WTC11 (cell line): ENCODE measurements around the gene TEX14. TPM values are rescaled to one million over a fixed set of nuclear protein-coding genes. Genes with fewer than 3 reads are reported as not detected.
A peak's percentile ranks its signal among the peaks of the same experiment; 100 is the strongest.

Experiments
- ATAC-seq: fragments of 200-7000 bp; cut with Tn5 transposase; 2 replicates; pipeline ENCODE4 v1.10.0; 2021; ENCODE audit warnings: mild to moderate bottlenecking, moderate library complexity
- CTCF ChIA-PET: fragments of 300-600 bp; sonication (Branson Sonifier 250); formaldehyde crosslinking; loops from one replicate; lab custom pipeline; 2021; ENCODE audit warnings: antibody characterized with exemption; lab: Charles Lee
- POLR2A ChIA-PET: fragments of 350-600 bp; sonication (Branson Sonifier 250); formaldehyde crosslinking; loops from one replicate; lab custom pipeline; 2021; ENCODE audit warnings: antibody characterized with exemption; lab: Charles Lee
- DNase-seq: peaks from one replicate; pipeline ENCODE4 v3.0.0; 2021; ENCODE audit warnings: low spot score
- H3K27ac Mint-ChIP-seq: 2 replicates; pipeline ENCODE4 v1.8.0; 2021; ENCODE audit warnings: mixed read lengths
- H3K27me3 Mint-ChIP-seq: 2 replicates; pipeline ENCODE4 v1.8.0; 2021; ENCODE audit warnings: low read depth, mild to moderate bottlenecking, moderate library complexity, mixed read lengths
- H3K36me3 Mint-ChIP-seq: 2 replicates; pipeline ENCODE4 v1.8.0; 2021; ENCODE audit warnings: mixed read lengths
- H3K4me1 Mint-ChIP-seq: 2 replicates; pipeline ENCODE4 v1.8.0; 2022; ENCODE audit warnings: mixed read lengths
- H3K4me3 Mint-ChIP-seq: 2 replicates; pipeline ENCODE4 v1.8.0; 2021; ENCODE audit warnings: mild to moderate bottlenecking, moderate library complexity, mixed read lengths
- H3K9me3 Mint-ChIP-seq: 2 replicates; pipeline ENCODE4 v1.8.0; 2021; ENCODE audit warnings: mixed read lengths
- ELF4 ChIP-seq: sonication (generic); formaldehyde crosslinking; IDR thresholded peaks from 2 replicates; pipeline ENCODE4 v1.8.1; 2022; ENCODE audit warnings: low read depth, mild to moderate bottlenecking, moderate library complexity, missing genetic modification reagents
- ETV6 ChIP-seq: sonication (generic); formaldehyde crosslinking; IDR thresholded peaks from 2 replicates; pipeline ENCODE4 v1.8.1; 2022; ENCODE audit warnings: mild to moderate bottlenecking, missing genetic modification reagents
- FOXP1 ChIP-seq: sonication (generic); formaldehyde crosslinking; IDR thresholded peaks from 2 replicates; pipeline ENCODE4 v1.8.0; 2022; ENCODE audit warnings: missing genetic modification reagents, mild to moderate bottlenecking, moderate library complexity, borderline replicate concordance
- GABPB1 ChIP-seq: sonication (generic); formaldehyde crosslinking; IDR thresholded peaks from 2 replicates; pipeline ENCODE4 v1.8.1; 2023; ENCODE audit warnings: mild to moderate bottlenecking, missing genetic modification reagents
- IRF2 ChIP-seq: sonication (generic); formaldehyde crosslinking; IDR thresholded peaks from 2 replicates; pipeline ENCODE4 v1.8.0; 2022; ENCODE audit warnings: low read depth, missing genetic modification reagents, borderline replicate concordance
- NFYB ChIP-seq: sonication (generic); formaldehyde crosslinking; conservative IDR thresholded peaks from 2 replicates; pipeline ENCODE4 v1.8.0; 2022; ENCODE audit warnings: low read depth, missing genetic modification reagents
- NR2C2 ChIP-seq: sonication (generic); formaldehyde crosslinking; IDR thresholded peaks from 2 replicates; pipeline ENCODE4 v1.8.0; 2022; ENCODE audit warnings: mild to moderate bottlenecking, missing genetic modification reagents
- SMAD4 ChIP-seq: sonication (generic); formaldehyde crosslinking; IDR thresholded peaks from 2 replicates; pipeline ENCODE4 v1.8.0; 2022; ENCODE audit warnings: mild to moderate bottlenecking, missing genetic modification reagents
- SP1 ChIP-seq: sonication (generic); formaldehyde crosslinking; conservative IDR thresholded peaks from 2 replicates; pipeline ENCODE4 v1.8.1; 2022; ENCODE audit warnings: missing genetic modification reagents
- TEAD1 ChIP-seq: sonication (generic); formaldehyde crosslinking; IDR thresholded peaks from 2 replicates; pipeline ENCODE4 v1.8.0; 2022; ENCODE audit warnings: mild to moderate bottlenecking, missing genetic modification reagents
- TP53 ChIP-seq: sonication (generic); formaldehyde crosslinking; IDR thresholded peaks from 2 replicates; pipeline ENCODE4 v1.8.1; 2023; ENCODE audit warnings: mild to moderate bottlenecking, missing genetic modification reagents
- ZNF121 ChIP-seq: sonication (generic); formaldehyde crosslinking; IDR thresholded peaks from 2 replicates; pipeline ENCODE4 v1.8.0; 2023; ENCODE audit warnings: missing genetic modification reagents
- ZNF138 ChIP-seq: sonication (generic); formaldehyde crosslinking; conservative IDR thresholded peaks from 2 replicates; pipeline ENCODE4 v1.8.1; 2022; ENCODE audit warnings: mild to moderate bottlenecking, moderate library complexity, missing genetic modification reagents
- ZNF232 ChIP-seq: sonication (generic); formaldehyde crosslinking; IDR thresholded peaks from 2 replicates; pipeline ENCODE4 v1.8.0; 2022; ENCODE audit warnings: mild to moderate bottlenecking, missing genetic modification reagents
- total RNA-seq: library from RNA; stranded (reverse); gene quantifications from 3 replicates; pipeline ENCODE4 v1.2.3, GENCODE V29; 2021
- TF ChIP-seq, protein P1 (sequence below): sonication (generic); formaldehyde crosslinking; IDR thresholded peaks from 2 replicates; pipeline ENCODE4 v1.8.0; 2023; ENCODE audit warnings: missing genetic modification reagents
- TF ChIP-seq, protein P2 (sequence below): sonication (generic); formaldehyde crosslinking; IDR thresholded peaks from 2 replicates; pipeline ENCODE4 v1.8.0; 2022; ENCODE audit warnings: mild to moderate bottlenecking, missing genetic modification reagents
- TF ChIP-seq, protein P3 (sequence below): fragments of 250-450 bp; sonication (Bioruptor Pico); IDR thresholded peaks from 2 replicates; pipeline ENCODE4 v1.9.0; 2021; ENCODE audit warnings: mild to moderate bottlenecking

TEX14 gene
- total RNA-seq, 1 experiment from 2014 or later: 1.4 TPM

DNA sequence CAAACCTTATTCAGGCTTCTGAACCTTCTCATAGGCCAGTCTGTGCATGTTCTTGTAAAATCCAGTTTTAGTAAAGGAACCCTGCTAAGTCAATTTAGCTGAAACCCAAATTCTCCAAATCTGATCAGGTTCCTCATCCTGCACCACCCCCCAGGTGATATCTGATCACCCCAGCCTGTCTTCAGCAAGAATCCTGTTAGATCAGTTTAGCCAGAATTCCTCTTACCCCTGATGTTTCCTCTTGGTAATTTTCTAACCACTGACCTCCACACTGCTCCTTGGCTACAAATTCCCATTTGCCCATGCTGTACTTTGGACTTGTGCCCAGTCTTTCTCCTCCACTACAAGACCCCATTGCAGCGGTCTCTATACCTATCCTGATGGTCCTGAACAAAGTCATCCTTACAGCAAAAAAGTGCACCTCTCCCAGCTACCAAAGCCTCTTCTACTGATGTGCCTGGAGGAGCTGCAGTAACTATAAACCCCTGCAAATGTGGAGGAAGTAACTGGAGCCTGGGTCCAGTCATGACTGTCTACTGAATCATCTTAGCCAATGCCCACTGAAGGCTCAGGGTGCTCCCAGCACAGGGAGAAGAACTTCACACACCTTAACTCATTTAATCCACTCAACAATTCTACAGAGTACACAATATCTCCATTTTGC lies 23.8 kb downstream of the TEX14 start:
- POLR2A ChIA-PET: no interaction called here
- no peak for TF ChIP-seq SMAD4 (CRISPR knock-in tag)
- TF ChIP-seq, protein P1, sequence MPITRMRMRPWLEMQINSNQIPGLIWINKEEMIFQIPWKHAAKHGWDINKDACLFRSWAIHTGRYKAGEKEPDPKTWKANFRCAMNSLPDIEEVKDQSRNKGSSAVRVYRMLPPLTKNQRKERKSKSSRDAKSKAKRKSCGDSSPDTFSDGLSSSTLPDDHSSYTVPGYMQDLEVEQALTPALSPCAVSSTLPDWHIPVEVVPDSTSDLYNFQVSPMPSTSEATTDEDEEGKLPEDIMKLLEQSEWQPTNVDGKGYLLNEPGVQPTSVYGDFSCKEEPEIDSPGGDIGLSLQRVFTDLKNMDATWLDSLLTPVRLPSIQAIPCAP (CRISPR knock-in tag): no peak
- TF ChIP-seq TEAD1 (CRISPR knock-in tag): no peak
- no peak for TF ChIP-seq SP1
- no peak for TF ChIP-seq ZNF121 (CRISPR knock-in tag)
- TF ChIP-seq, protein P2, sequence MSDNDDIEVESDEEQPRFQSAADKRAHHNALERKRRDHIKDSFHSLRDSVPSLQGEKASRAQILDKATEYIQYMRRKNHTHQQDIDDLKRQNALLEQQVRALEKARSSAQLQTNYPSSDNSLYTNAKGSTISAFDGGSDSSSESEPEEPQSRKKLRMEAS (CRISPR knock-in tag): no peak
- no peak for TF ChIP-seq NR2C2 (CRISPR knock-in tag)
- TF ChIP-seq IRF2 (CRISPR knock-in tag): no peak
- TF ChIP-seq ZNF232 (CRISPR knock-in tag): no peak
- TF ChIP-seq ELF4 (CRISPR knock-in tag): no peak
- no peak for TF ChIP-seq FOXP1
- TF ChIP-seq, protein P3, sequence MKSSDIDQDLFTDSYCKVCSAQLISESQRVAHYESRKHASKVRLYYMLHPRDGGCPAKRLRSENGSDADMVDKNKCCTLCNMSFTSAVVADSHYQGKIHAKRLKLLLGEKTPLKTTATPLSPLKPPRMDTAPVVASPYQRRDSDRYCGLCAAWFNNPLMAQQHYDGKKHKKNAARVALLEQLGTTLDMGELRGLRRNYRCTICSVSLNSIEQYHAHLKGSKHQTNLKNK (CRISPR knock-in tag): no peak
- TF ChIP-seq TP53 (CRISPR knock-in tag): no peak
- no peak for TF ChIP-seq ZNF138 (CRISPR knock-in tag)
- Mint-ChIP-seq H3K27ac (no peak overlapping the region), H3K9me3 (no peaks in the 10 kb centered on the region), H3K27me3 (no peaks in the 10 kb centered on the region; the same call in 1 of the 2 replicates), H3K36me3 (no peaks in the 10 kb centered on the region), H3K4me3 (no peak overlapping the region), H3K4me1 (peaks cover 14% of the 10 kb centered on the region)
- CTCF ChIA-PET: interaction anchor here (0.7 to 1.4 kb wide), 2 partner anchors 87 to 337 kb away, joined by 3 to 9 read pairs; no protein-coding TSS in a partner anchor
- ATAC-seq (no peak; the same call in 1 of the 2 replicates), DNase-seq (no peak)

DNA sequence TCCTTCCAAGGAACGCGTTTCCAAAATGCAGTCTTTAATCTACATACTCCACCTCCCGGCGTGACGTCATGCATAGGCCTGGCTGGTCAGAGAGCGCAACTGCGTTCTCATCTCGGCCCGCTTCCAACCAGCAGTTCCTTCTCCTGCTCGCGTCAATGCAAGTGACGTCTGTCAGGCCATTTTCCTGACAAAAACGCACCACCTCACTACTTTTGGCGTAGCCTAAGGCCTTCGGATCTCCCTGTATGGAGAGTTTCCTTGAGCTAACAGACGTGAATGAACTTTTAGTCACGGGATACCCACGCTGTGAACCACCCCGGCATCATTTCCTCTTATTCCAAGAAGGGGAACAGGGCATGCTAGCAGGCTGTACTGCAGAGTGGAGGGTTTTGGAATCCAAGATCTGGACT lies 25.0 kb downstream of the TEX14 start:
- H3K9me3 Mint-ChIP-seq: no peaks in the 10 kb centered on the region
- no peaks in the 10 kb centered on the region; the same call in 1 of the 2 replicates for H3K27me3 Mint-ChIP-seq
- no peaks in the 10 kb centered on the region for H3K36me3 Mint-ChIP-seq
- H3K4me3 Mint-ChIP-seq: no peak overlapping the region
- ChIA-PET POLR2A (no interaction called here), CTCF (interaction anchor here (1.4 kb wide), 1 partner anchor 338 kb away, joined by 3 read pairs; no protein-coding TSS in a partner anchor)
- no peak overlapping the region for H3K27ac Mint-ChIP-seq
- ATAC-seq: peak; percentile 41; the same call in 1 of the 2 replicates
- H3K4me1 Mint-ChIP-seq: peaks cover 14% of the 10 kb centered on the region
- no peak for TF ChIP-seq TP53 (CRISPR knock-in tag)
- no peak for TF ChIP-seq ZNF232 (CRISPR knock-in tag)
- TF ChIP-seq NFYB (CRISPR knock-in tag): no peak
- TF ChIP-seq SP1: no peak
- no peak for TF ChIP-seq ETV6 (CRISPR knock-in tag)
- no peak for TF ChIP-seq ZNF138 (CRISPR knock-in tag)
- no peak for DNase-seq

DNA sequence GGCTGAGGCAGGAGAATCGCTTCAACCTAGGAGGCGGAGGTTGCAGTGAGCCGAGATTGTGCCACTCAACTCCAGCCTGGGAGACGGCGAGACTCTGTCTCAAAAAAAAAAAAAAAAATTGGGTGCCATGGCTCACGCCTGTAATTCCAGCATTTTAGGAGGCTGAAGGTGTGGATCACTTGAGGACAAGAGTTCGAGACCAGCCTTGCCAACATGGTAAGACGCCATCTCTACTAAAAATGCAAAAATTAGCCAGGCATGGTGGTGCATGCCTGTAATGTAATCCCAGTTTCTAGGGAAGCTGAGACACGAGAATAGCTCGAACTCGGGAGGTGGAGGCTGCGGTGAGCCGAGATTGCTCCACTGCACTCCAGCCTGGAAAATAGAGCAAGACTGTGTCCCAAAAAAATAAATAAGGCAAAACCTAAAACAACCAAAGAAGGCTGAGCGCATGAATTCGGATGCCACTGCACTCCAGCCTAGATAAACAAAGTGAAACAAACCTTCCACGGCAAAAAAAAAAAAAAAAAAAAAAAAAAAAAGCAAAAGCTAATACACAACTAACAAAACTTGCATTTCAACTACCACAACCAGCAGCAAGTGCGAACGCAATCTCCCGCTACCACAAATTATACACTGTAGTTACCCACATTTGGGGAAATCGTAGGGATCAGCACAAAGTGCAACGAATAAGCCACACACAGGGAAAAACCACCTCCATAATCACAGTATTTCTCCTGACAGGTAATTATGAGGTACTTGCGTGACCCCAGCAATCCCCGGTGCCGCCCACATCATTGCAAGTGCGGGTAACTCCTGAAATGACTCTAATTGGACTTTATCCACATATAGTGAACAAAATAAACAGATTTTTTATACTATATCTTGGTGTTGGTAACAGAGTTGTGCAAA lies 25.6 kb downstream of the TEX14 start:
- peaks cover 4% of the 10 kb centered on the region for H3K27me3 Mint-ChIP-seq
- no peak overlapping the region for H3K4me3 Mint-ChIP-seq
- no peak overlapping the region for H3K27ac Mint-ChIP-seq
- ChIA-PET POLR2A (no interaction called here), CTCF (interaction anchor here (1.4 kb wide), 1 partner anchor 339 kb away, joined by 3 read pairs; no protein-coding TSS in a partner anchor)
- no peak for TF ChIP-seq ZNF138 (CRISPR knock-in tag)
- no peak for TF ChIP-seq NFYB (CRISPR knock-in tag)
- no peak for TF ChIP-seq GABPB1
- no peaks in the 10 kb centered on the region for H3K9me3 Mint-ChIP-seq
- ATAC-seq (no peak), DNase-seq (no peak)
- peaks cover 14% of the 10 kb centered on the region for H3K4me1 Mint-ChIP-seq
- H3K36me3 Mint-ChIP-seq: no peaks in the 10 kb centered on the region
